ENCODE measurements around the gene TMEM255B.

Gene TMEM255B

DNA sequence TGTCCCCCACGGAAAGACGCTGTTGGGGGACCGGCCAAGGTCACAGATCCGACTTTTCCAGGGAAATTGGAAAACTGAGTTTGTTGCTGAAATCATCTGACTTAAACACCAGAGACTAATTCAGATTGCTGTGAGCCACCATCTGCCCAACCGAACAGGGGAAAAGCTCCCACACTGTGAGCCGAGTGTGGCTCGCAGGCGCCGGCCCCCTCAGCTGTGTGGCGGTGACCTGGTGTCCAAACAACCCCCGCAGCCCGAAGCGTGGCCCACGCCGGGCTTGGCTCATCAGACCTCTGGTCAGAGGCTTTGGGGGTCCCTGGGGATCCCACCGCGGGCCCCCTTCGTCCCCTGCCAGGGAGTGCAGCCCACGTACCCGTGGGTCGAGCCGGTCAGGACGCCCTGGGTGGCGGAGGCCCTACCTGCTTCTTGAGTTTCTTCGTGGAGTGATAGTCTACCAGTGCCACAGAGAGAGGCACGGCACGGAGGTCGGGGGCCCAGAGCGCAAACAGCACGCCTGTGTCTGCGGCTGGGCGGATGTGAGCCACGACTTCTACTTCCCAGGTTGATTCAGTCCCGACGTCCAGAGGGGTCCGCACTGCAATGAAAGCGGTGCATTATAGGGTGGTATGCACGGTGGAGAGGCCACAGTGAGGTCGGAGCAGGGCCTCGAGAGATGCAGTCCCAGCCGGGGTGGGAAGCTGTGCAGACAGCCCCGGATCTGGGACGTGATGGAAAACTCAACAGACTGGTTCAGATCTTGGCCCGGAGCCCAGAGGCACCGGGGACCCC is 64.1 kb downstream of the TMEM255B start:
- no peak for ATAC-seq

DNA sequence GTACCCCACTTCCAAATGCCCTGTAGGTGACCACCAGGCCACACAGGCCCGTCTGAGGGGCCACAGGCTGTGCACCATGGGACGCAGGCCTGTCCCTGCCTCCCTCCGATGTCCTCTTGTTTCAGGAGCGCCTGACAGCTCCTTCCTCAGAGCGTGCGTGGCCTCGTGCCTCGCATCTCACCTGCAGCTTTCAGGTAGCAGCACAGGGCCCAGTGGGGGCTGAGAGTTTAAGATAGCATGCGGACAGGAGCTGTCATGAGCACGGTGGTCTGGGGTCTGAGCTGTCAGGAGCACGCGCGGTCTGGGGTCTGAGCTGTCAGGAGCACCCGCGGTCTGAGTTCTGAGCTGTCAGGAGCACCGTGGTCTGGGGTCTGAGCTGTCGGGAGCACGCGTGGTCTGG is 64.7 kb downstream of the TMEM255B start:
- TF ChIP-seq ZNF8 (CRISPR knock-in tag; IDR thresholded peaks at IDR 0.05) (no peak), TCF4 (CRISPR knock-in tag; IDR thresholded peaks at IDR 0.05; ENCODE audit: borderline replicate concordance) (no peak), CSDC2 (CRISPR knock-in tag; IDR thresholded peaks at IDR 0.05) (no peak)
- no peak for ATAC-seq

More for the DNA sequence above, 64.1 kb downstream of the TMEM255B start:
- no peak for TF ChIP-seq BACH2 (CRISPR knock-in tag; IDR thresholded peaks at IDR 0.05; ENCODE audit: borderline replicate concordance)
- TF ChIP-seq PATZ1 (CRISPR knock-in tag; IDR thresholded peaks at IDR 0.05; ENCODE audit: borderline replicate concordance) = no peak
- TF ChIP-seq ZFP30 (CRISPR knock-in tag; IDR thresholded peaks at IDR 0.05) = no peak
- TF ChIP-seq ZNF70 (CRISPR knock-in tag; IDR thresholded peaks at IDR 0.05) = no peak
- TF ChIP-seq CSDC2 (CRISPR knock-in tag; IDR thresholded peaks at IDR 0.05) = no peak
- TF ChIP-seq ZFP3 (CRISPR knock-in tag; IDR thresholded peaks at IDR 0.05) = no peak
- no peak for TF ChIP-seq ISL1 (CRISPR knock-in tag; IDR thresholded peaks at IDR 0.05)
- TF ChIP-seq GLIS3 (CRISPR knock-in tag; IDR thresholded peaks at IDR 0.05) = no peak
- no peak for TF ChIP-seq ARNTL (CRISPR knock-in tag; IDR thresholded peaks at IDR 0.05; ENCODE audit: borderline replicate concordance, low read depth)
- no peak for TF ChIP-seq SNAI2 (CRISPR knock-in tag; IDR thresholded peaks at IDR 0.05)
- TF ChIP-seq ZNF565 (CRISPR knock-in tag; conservative IDR thresholded peaks at IDR 0.05; ENCODE audit: low read depth) = no peak
- TF ChIP-seq, protein P1, sequence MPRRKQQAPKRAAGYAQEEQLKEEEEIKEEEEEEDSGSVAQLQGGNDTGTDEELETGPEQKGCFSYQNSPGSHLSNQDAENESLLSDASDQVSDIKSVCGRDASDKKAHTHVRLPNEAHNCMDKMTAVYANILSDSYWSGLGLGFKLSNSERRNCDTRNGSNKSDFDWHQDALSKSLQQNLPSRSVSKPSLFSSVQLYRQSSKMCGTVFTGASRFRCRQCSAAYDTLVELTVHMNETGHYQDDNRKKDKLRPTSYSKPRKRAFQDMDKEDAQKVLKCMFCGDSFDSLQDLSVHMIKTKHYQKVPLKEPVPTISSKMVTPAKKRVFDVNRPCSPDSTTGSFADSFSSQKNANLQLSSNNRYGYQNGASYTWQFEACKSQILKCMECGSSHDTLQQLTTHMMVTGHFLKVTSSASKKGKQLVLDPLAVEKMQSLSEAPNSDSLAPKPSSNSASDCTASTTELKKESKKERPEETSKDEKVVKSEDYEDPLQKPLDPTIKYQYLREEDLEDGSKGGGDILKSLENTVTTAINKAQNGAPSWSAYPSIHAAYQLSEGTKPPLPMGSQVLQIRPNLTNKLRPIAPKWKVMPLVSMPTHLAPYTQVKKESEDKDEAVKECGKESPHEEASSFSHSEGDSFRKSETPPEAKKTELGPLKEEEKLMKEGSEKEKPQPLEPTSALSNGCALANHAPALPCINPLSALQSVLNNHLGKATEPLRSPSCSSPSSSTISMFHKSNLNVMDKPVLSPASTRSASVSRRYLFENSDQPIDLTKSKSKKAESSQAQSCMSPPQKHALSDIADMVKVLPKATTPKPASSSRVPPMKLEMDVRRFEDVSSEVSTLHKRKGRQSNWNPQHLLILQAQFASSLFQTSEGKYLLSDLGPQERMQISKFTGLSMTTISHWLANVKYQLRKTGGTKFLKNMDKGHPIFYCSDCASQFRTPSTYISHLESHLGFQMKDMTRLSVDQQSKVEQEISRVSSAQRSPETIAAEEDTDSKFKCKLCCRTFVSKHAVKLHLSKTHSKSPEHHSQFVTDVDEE (CRISPR knock-in tag; IDR thresholded peaks at IDR 0.05) = no peak
- no peak for TF ChIP-seq OSR1 (CRISPR knock-in tag; IDR thresholded peaks at IDR 0.05)
- TF ChIP-seq TOX (CRISPR knock-in tag; IDR thresholded peaks at IDR 0.05; ENCODE audit: borderline replicate concordance) = no peak
- no peak for TF ChIP-seq ZNF8 (CRISPR knock-in tag; IDR thresholded peaks at IDR 0.05)
- no peak for TF ChIP-seq CSRNP3 (CRISPR knock-in tag; IDR thresholded peaks at IDR 0.05)
- no peak for TF ChIP-seq PPARA (CRISPR knock-in tag; IDR thresholded peaks at IDR 0.05; ENCODE audit: borderline replicate concordance)
- no peak for TF ChIP-seq POU6F1 (CRISPR knock-in tag; IDR thresholded peaks at IDR 0.05; ENCODE audit: borderline replicate concordance, low read depth)
- no peak for TF ChIP-seq ZC3H10 (CRISPR knock-in tag; IDR thresholded peaks at IDR 0.05)
- TF ChIP-seq CREB5 (CRISPR knock-in tag; IDR thresholded peaks at IDR 0.05; ENCODE audit: low read depth) = no peak

DNA sequence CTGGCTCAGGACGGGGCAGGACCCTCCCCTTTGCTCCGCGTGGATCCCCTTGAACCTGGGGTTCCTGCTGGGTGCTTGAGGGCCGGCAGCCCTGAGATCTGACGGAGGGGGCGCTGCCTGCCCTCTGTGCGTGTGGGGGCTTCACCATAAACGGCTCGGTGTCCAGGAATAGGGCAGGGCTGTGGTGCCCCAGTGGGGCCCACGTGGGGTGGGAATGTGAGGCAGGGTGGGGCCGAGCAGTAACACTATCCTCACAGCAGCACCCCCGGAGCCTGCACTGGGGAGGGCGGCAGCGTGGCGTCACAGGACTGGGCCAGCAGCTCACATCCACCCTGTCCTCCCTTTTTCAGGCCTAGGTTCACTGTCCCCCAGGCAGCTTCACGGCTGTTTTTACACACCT is 66.8 kb downstream of the TMEM255B start:
- no peak for ATAC-seq
- TF ChIP-seq CSRNP3 (CRISPR knock-in tag; IDR thresholded peaks at IDR 0.05) = no peak
- TF ChIP-seq POU6F1 (CRISPR knock-in tag; IDR thresholded peaks at IDR 0.05; ENCODE audit: borderline replicate concordance, low read depth) = no peak
- no peak for TF ChIP-seq BACH2 (CRISPR knock-in tag; IDR thresholded peaks at IDR 0.05; ENCODE audit: borderline replicate concordance)
- TF ChIP-seq RARB (CRISPR knock-in tag; IDR thresholded peaks at IDR 0.05) = no peak
- no peak for TF ChIP-seq ZNF8 (CRISPR knock-in tag; IDR thresholded peaks at IDR 0.05)
- TF ChIP-seq ARNTL (CRISPR knock-in tag; IDR thresholded peaks at IDR 0.05; ENCODE audit: borderline replicate concordance, low read depth) = no peak
- no peak for TF ChIP-seq PPARA (CRISPR knock-in tag; IDR thresholded peaks at IDR 0.05; ENCODE audit: borderline replicate concordance)
- TF ChIP-seq ZNF565 (CRISPR knock-in tag; conservative IDR thresholded peaks at IDR 0.05; ENCODE audit: low read depth) = no peak
- no peak for TF ChIP-seq CREB5 (CRISPR knock-in tag; IDR thresholded peaks at IDR 0.05; ENCODE audit: low read depth)
- no peak for TF ChIP-seq SNAI2 (CRISPR knock-in tag; IDR thresholded peaks at IDR 0.05)
- TF ChIP-seq CSDC2 (CRISPR knock-in tag; IDR thresholded peaks at IDR 0.05) = no peak
